HG03442 (cell line): Measurements from ENCODE around the gene AUTS2.

Experiments
- ATAC-seq: cut with Tn5 transposase; IDR thresholded peaks from one replicate; pipeline ENCODE4 v1.9.1; 2021; ENCODE audit warnings: mild to moderate bottlenecking, moderate library complexity; ENCODE audit not compliant: unreplicated experiment

Gene AUTS2

GRCh38 chr7:70093205-70093904, 495.1 kb downstream of the AUTS2 start:
- no peak for ATAC-seq

- ATAC-seq, result no peak
Measured at GRCh38 chr7:70094831-70095230, 496.6 kb downstream of the AUTS2 start.

GRCh38 chr7:70097645-70098044, 499.4 kb downstream of the AUTS2 start:
- ATAC-seq, result no peak

- ATAC-seq, result no peak
Measured at GRCh38 chr7:70098133-70098561, 499.9 kb downstream of the AUTS2 start.

- ATAC-seq, result no peak
Measured at GRCh38 chr7:70098905-70099672, 500.8 kb downstream of the AUTS2 start.

GRCh38 chr7:70104243-70104642, 506.0 kb downstream of the AUTS2 start:
- no peak for ATAC-seq

- no peak for ATAC-seq
Measured at GRCh38 chr7:70113078-70113477, 514.8 kb downstream of the AUTS2 start.

- no peak for ATAC-seq
Measured at GRCh38 chr7:70113536-70113935, 515.3 kb downstream of the AUTS2 start.

GRCh38 chr7:70114806-70115205, 516.5 kb downstream of the AUTS2 start:
- ATAC-seq, result no peak

- no peak for ATAC-seq
Measured at GRCh38 chr7:70116244-70116643, 518.0 kb downstream of the AUTS2 start.

- no peak for ATAC-seq
Measured at GRCh38 chr7:70116867-70117266, 518.6 kb downstream of the AUTS2 start.

GRCh38 chr7:70120851-70121250, 522.6 kb downstream of the AUTS2 start:
- no peak for ATAC-seq

- ATAC-seq, result no peak
Measured at GRCh38 chr7:70131817-70132216, 533.5 kb downstream of the AUTS2 start.

- no peak for ATAC-seq
Measured at GRCh38 chr7:70132226-70132851, 534.1 kb downstream of the AUTS2 start.

- no peak for ATAC-seq
Measured at GRCh38 chr7:70132852-70133690, 534.8 kb downstream of the AUTS2 start.

- ATAC-seq, result no peak
Measured at GRCh38 chr7:70134029-70134770, 535.9 kb downstream of the AUTS2 start.

GRCh38 chr7:70135656-70136055, 537.4 kb downstream of the AUTS2 start:
- ATAC-seq, result no peak

- no peak for ATAC-seq
Measured at GRCh38 chr7:70137126-70137525, 538.9 kb downstream of the AUTS2 start.

GRCh38 chr7:70142247-70142932, 544.1 kb downstream of the AUTS2 start:
- no peak for ATAC-seq
